Suprapubic skin (tissue), 4 donors: Measurements from ENCODE around the gene MYO1E.

Experiments
- EP300 ChIP-seq: sonication (generic); formaldehyde crosslinking; IDR thresholded peaks from one replicate; pipeline ENCODE4 v1.6.1; 2017; ENCODE audit warnings: antibody characterized with exemption
- POLR2A ChIP-seq, 2 donors: fragments of 450-650 bp; IDR thresholded peaks; one replicate each; pipeline ENCODE4 v1.6.1; 2017; ENCODE audit warnings: antibody characterized with exemption in 2 of 2, mild to moderate bottlenecking in 2 of 2, moderate library complexity in 2 of 2
- POLR2AphosphoS5 ChIP-seq, 3 donors: sonication (generic); formaldehyde crosslinking; IDR thresholded peaks; one replicate each; pipeline ENCODE4 v1.6.1; 2017; ENCODE audit warnings: antibody characterized with exemption in 3 of 3
- TF ChIP-seq, protein P1 (sequence below), 2 donors: fragments of 200-600 bp in 1 of 2; fragments of 450-650 bp in 1 of 2; sonication (generic) in 1 of 2; IDR thresholded peaks; one replicate each; pipeline ENCODE4 v1.5.1; 2016 to 2019; ENCODE audit warnings: antibody characterized with exemption in 2 of 2, mild to moderate bottlenecking in 1 of 2, moderate library complexity in 1 of 2

DNA sequence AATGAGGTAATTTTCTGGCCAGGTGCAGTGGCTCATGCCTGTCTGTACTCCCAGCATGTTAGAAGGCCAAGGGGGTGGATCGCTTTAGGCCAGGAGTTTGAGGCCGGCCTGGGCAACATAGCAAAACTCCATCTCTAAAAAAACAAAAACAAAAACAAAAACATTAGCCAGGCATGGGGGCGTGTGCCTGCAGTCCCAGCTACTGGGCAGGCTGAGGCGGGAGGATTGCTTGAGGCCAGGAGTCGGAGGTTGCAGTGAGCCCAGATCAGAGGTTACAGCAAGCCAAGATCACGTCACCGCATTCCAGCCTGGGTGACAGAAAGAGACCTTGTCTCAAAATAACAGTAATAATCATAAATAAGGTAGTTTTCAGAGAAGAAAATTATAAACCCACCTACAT, 110.4 kb downstream of the MYO1E start:
- TF ChIP-seq, protein P1, sequence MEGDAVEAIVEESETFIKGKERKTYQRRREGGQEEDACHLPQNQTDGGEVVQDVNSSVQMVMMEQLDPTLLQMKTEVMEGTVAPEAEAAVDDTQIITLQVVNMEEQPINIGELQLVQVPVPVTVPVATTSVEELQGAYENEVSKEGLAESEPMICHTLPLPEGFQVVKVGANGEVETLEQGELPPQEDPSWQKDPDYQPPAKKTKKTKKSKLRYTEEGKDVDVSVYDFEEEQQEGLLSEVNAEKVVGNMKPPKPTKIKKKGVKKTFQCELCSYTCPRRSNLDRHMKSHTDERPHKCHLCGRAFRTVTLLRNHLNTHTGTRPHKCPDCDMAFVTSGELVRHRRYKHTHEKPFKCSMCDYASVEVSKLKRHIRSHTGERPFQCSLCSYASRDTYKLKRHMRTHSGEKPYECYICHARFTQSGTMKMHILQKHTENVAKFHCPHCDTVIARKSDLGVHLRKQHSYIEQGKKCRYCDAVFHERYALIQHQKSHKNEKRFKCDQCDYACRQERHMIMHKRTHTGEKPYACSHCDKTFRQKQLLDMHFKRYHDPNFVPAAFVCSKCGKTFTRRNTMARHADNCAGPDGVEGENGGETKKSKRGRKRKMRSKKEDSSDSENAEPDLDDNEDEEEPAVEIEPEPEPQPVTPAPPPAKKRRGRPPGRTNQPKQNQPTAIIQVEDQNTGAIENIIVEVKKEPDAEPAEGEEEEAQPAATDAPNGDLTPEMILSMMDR (IDR thresholded peaks at IDR 0.05): no peak
- no peak for TF ChIP-seq POLR2A (IDR thresholded peaks at IDR 0.05)
- TF ChIP-seq POLR2AphosphoS5 (IDR thresholded peaks at IDR 0.05): no peak
- no peak for TF ChIP-seq EP300
